CD4-positive, alpha-beta T cell treated with Interleukin-6 at 100 ng/mL for 8 hours (primary cell): ENCODE results near the gene ZNF100.
"Not testable (repeated sequence)": the region's sequence is repeated elsewhere in the genome, so short reads cannot be mapped to it uniquely, and the experiment has no call there.

ENCODE experiments used
- DNase-seq: peaks from one replicate; pipeline ENCODE4 v3.0.0-alpha.2; 2020; ENCODE audit warnings: mixed read lengths, low spot score

The ZNF100 gene

GRCh38 chr19:21767065-21767800 lies at the start of gene ZNF100:
ZNF100 (minus strand) TSS chr19:21767579; CDS start chr19:21767429, 150 bp downstream.
- peak; percentile 88 for DNase-seq

- DNase-seq: no peak
These were observed 45.1 kb upstream of the ZNF100 start for GRCh38 chr19:21812448-21812847.

- DNase-seq: not testable (repeated sequence)
These were observed 41.1 kb upstream of the ZNF100 start for GRCh38 chr19:21808400-21809000.

- DNase-seq: no peak
These were observed 22.2 kb upstream of the ZNF100 start for GRCh38 chr19:21789466-21790085.

- DNase-seq: no peak
These were observed 19.6 kb upstream of the ZNF100 start for GRCh38 chr19:21786936-21787335.

GRCh38 chr19:21775792-21776191 lies 8.4 kb upstream of the ZNF100 start:
- not testable (repeated sequence) for DNase-seq

GRCh38 chr19:21766705-21767064 lies 694 bp downstream of the ZNF100 start:
- not testable (repeated sequence) for DNase-seq

GRCh38 chr19:21765151-21765550 lies 2.2 kb downstream of the ZNF100 start:
- DNase-seq: no peak

GRCh38 chr19:21761547-21761946 lies 5.8 kb downstream of the ZNF100 start:
- not testable (repeated sequence) for DNase-seq

GRCh38 chr19:21758296-21758695 lies 9.1 kb downstream of the ZNF100 start:
- DNase-seq: no peak

- not testable (repeated sequence) for DNase-seq
These were observed 11.8 kb downstream of the ZNF100 start for GRCh38 chr19:21755555-21755954.

- no peak for DNase-seq
These were observed 16.0 kb downstream of the ZNF100 start for GRCh38 chr19:21751384-21751783.

- DNase-seq: no peak
These were observed 16.7 kb downstream of the ZNF100 start for GRCh38 chr19:21750586-21751128.

GRCh38 chr19:21749090-21749489 lies 18.3 kb downstream of the ZNF100 start:
- no peak for DNase-seq

GRCh38 chr19:21748088-21748487 lies 19.3 kb downstream of the ZNF100 start:
- DNase-seq: no peak

- DNase-seq: no peak
These were observed 26.8 kb downstream of the ZNF100 start for GRCh38 chr19:21740559-21740958.

GRCh38 chr19:21726942-21727747 lies 40.2 kb downstream of the ZNF100 start:
- not testable (repeated sequence) for DNase-seq

- DNase-seq: no peak
These were observed 53.6 kb downstream of the ZNF100 start for GRCh38 chr19:21713761-21714160.

GRCh38 chr19:21709464-21709863 lies 57.9 kb downstream of the ZNF100 start:
- DNase-seq: no peak

GRCh38 chr19:21707878-21708277 lies 59.5 kb downstream of the ZNF100 start:
- not testable (repeated sequence) for DNase-seq

GRCh38 chr19:21707065-21707464 lies 60.3 kb downstream of the ZNF100 start:
- DNase-seq: no peak

- no peak for DNase-seq
These were observed 62.0 kb downstream of the ZNF100 start for GRCh38 chr19:21705393-21705792.
